Keratinocyte (primary cell): ENCODE data around the gene SELENOV.

Experiments used
- EZH2 ChIP-seq: IDR thresholded peaks from one replicate; pipeline ENCODE4 v1.6.1; 2012; ENCODE audit warnings: inconsistent platforms, mild to moderate bottlenecking, low read length, moderate library complexity
- TF ChIP-seq, protein P1 (sequence below), 3 experiments: IDR thresholded peaks in 1 of 3; conservative IDR thresholded peaks in 1 of 3; optimal IDR thresholded peaks in 1 of 3; 2 replicates in 2 of 3; 3 replicates in 1 of 3; pipeline versions ENCODE3 to v1.5.1; 2011; ENCODE audit warnings: low read length in 3 of 3, mild to moderate bottlenecking in 3 of 3, moderate library complexity in 2 of 3, control low read depth in 1 of 3, inconsistent platforms in 1 of 3; ENCODE audit not compliant: insufficient read depth in 2 of 3; ENCODE audit errors: extremely low read depth in 1 of 3

DNA sequence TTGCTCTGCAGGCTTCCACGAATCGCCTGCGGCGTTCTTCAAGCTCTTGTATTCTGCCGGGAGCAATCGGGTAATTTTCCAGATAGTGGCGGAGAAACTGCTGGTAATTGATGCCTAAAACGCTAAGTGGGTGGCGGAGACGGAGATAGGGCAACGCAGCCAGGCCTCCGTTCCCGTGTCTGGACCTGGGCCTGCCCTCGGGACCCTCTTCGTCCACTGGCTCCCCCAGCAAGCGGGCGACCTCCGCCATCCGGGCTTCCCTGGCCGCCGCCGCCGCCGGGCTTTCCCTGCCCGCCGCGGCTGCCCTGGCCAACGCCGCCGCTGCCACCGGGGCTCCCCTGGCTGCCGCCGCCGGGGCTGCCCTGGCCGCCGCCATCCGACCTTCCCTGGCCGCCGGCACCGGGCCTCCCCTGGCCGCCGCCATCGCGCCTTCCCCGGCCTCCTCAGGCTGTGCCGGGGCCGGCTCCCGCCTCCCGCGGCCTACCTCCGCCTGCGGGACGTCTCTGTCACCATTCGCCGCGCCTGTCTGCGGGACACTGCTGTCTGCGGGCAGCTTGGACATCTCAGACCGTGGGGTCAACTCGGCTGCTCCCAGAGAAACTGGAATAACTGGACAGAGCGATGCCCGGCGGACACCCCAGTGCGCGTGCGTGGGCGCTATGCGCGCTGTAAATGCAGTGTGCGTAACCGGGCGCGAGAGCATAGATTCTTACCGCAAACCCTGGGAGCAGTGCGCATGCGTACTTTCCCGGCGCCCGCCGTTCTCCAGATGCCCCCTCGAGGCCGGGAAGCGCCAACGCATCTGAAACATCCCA, 24.8 kb downstream of the SELENOV start, which contains the start of gene EID2:
- TF ChIP-seq, protein P1, sequence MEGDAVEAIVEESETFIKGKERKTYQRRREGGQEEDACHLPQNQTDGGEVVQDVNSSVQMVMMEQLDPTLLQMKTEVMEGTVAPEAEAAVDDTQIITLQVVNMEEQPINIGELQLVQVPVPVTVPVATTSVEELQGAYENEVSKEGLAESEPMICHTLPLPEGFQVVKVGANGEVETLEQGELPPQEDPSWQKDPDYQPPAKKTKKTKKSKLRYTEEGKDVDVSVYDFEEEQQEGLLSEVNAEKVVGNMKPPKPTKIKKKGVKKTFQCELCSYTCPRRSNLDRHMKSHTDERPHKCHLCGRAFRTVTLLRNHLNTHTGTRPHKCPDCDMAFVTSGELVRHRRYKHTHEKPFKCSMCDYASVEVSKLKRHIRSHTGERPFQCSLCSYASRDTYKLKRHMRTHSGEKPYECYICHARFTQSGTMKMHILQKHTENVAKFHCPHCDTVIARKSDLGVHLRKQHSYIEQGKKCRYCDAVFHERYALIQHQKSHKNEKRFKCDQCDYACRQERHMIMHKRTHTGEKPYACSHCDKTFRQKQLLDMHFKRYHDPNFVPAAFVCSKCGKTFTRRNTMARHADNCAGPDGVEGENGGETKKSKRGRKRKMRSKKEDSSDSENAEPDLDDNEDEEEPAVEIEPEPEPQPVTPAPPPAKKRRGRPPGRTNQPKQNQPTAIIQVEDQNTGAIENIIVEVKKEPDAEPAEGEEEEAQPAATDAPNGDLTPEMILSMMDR (optimal IDR thresholded peaks at IDR 0.05 in 1 of 3, IDR thresholded peaks at IDR 0.05 in 1 of 3, conservative IDR thresholded peaks at IDR 0.05 in 1 of 3; ENCODE audit: extremely low read depth in 1 of 3, insufficient read depth in 2 of 3, low read length in 3 of 3) = peak; percentile 79 to 84 (median 80)
- TF ChIP-seq EZH2 = no peak
